ENCODE data around the gene DDN. TPM values are rescaled to one million over a fixed set of nuclear protein-coding genes. Genes with fewer than 3 reads are reported as not detected.

The DDN gene
- total and polyA plus RNA-seq, 2 donors (not counting 3 experiments of a cell fraction or from before 2014, with no cell fraction given), result 0.07 to 0.22 TPM

DNA sequence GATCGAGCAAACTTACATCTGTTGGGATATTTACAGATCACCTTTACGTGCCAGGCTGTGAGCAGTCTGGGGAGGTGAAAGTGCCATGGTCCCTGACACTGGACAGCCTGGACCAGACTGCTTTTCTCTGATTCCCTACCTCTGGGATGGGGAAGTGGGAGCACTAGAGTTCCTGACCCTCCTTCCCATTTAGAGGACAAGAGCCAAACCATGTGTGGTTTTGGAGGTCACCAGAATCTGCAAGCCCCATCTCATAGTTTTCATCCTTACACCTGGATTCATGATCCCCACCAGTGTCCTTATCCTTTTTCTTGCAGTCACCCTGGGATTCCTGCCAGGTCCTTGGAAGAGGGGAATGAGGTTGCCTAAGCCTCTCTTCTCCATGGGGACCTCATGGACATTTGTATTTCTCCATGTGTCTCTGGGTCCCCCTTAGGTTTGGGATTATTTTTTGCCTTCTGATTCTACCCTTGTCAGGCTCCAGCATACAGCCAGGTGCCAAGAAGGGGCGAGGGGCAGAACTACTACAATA lies 26.2 kb downstream of the DDN start:
- Histone ChIP-seq H3K9me1 (replicated peaks; ENCODE audit: control insufficient read depth, extremely low read depth, insufficient read depth, low read length) (no peaks in the 10 kb centered on the region), H3K36me3 (ENCODE audit: control insufficient read depth in 2 of 2, extremely low read depth in 1 of 2, insufficient read depth in 2 of 2, low read length in 2 of 2) (no peaks in the 10 kb centered on the region), H3K27ac (ENCODE audit: insufficient read depth, low read depth, low read length) (no peak overlapping the region), H2AFZ (ENCODE audit: low read depth, low read length) (no peak overlapping the region), H3K4me2 (ENCODE audit: insufficient read depth, low read length) (no peak overlapping the region), H3K9me3 (replicated peaks; ENCODE audit: control insufficient read depth, insufficient read depth, low read length) (no peaks in the 10 kb centered on the region), H3K9ac (replicated peaks; ENCODE audit: extremely low read depth, insufficient read depth, low read length) (no peak overlapping the region), H3K4me1 (ENCODE audit: control insufficient read depth, extremely low read depth, insufficient read depth, low read length) (no peaks in the 10 kb centered on the region), H3K79me2 (ENCODE audit: control insufficient read depth, insufficient read depth, low read length) (no peaks in the 10 kb centered on the region), H3K27me3 (ENCODE audit: control insufficient read depth in 2 of 2, insufficient read depth in 2 of 2, low read length in 2 of 2) (peaks cover 57% of the 10 kb centered on the region in 2 experiments), H3K4me3 (replicated peaks in 1 of 3; ENCODE audit: insufficient read depth in 1 of 3, low read depth in 1 of 3, low read length in 3 of 3) (no peak overlapping the region), H4K20me1 (replicated peaks; ENCODE audit: control insufficient read depth, extremely low read depth, insufficient read depth, low read length) (no peaks in the 10 kb centered on the region)
- POLR2A ChIA-PET, result no interaction called here
- intact Hi-C loops (cut with micrococcal nuclease), result loop anchor here (1.0 kb wide), 1 partner anchor 16 kb away; the partner anchor contains the start of gene ARF3
- BruUV-seq (replicated peaks), result no TSS peak
- CTCF ChIA-PET, result interaction anchor here (1.6 to 7.3 kb wide), 4 partner anchors 15 to 23 kb away, joined by 4 to 64 read pairs (median 14); partner anchors contain the start of gene ARF3
- DNase-seq (ENCODE audit: low read depth, low spot score) (no peak), FAIRE-seq (no peak)
- dilution Hi-C loops (cut with MboI; ENCODE audit: extremely low pct_ligation_motif_present, low sequenced_read_pairs), result no loop called here
- TF ChIP-seq, protein P1, sequence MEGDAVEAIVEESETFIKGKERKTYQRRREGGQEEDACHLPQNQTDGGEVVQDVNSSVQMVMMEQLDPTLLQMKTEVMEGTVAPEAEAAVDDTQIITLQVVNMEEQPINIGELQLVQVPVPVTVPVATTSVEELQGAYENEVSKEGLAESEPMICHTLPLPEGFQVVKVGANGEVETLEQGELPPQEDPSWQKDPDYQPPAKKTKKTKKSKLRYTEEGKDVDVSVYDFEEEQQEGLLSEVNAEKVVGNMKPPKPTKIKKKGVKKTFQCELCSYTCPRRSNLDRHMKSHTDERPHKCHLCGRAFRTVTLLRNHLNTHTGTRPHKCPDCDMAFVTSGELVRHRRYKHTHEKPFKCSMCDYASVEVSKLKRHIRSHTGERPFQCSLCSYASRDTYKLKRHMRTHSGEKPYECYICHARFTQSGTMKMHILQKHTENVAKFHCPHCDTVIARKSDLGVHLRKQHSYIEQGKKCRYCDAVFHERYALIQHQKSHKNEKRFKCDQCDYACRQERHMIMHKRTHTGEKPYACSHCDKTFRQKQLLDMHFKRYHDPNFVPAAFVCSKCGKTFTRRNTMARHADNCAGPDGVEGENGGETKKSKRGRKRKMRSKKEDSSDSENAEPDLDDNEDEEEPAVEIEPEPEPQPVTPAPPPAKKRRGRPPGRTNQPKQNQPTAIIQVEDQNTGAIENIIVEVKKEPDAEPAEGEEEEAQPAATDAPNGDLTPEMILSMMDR (IDR thresholded peaks at IDR 0.05; ENCODE audit: extremely low read depth in 1 of 2, insufficient read depth in 1 of 2, low read depth in 1 of 2, low read length in 2 of 2), result no peak
- TF ChIP-seq EZH2 (IDR thresholded peaks at IDR 0.05; ENCODE audit: borderline replicate concordance, low read depth, low read length, severe bottlenecking) (no peak), MYC (IDR thresholded peaks at IDR 0.05; ENCODE audit: low read depth, low read length) (no peak)

DNA sequence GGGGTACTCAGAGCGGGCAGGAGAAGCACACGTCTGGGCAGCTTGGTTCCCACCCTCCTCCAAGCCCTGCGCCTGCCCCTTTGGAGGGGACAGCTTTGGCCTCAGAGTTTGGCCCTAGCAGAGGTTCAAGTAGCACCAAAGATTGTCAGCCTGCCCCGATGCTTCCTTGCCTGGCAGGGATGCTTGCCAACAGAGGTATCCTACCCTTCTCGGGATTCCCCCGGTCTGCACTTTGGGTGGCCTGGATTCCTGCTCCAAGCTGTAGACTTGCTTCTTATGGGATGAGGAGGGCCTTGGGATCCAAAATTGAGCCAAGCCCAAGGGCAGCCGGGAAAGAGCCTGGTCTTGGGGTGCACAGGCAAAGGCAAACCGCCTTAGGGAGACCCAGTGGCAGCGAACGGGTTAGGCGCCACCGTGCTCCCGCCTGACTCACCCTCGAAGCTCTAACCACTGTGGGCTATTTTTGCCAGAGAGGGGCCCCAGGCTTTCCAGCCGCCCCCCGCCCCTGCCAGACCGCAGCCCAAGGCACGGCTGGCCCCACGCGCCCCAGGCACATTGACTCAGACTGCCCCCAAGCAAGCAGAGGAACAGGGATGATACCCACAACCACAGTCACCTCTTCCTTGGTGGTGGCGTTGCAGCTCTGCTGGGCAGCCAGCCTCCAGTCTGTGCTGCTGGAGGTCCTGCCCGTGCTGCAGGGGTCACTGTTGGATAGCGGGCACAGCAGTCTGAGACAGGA lies 26.8 kb downstream of the DDN start:
- TF ChIP-seq EZH2 (IDR thresholded peaks at IDR 0.05; ENCODE audit: borderline replicate concordance, low read depth, low read length, severe bottlenecking), result peak; percentile 47
- TF ChIP-seq GATA2 (IDR thresholded peaks at IDR 0.05; ENCODE audit: insufficient read depth, insufficient read length, low read depth, low read length), result no peak
- TF ChIP-seq, protein P1 (IDR thresholded peaks at IDR 0.05; ENCODE audit: extremely low read depth in 1 of 2, insufficient read depth in 1 of 2, low read depth in 1 of 2, low read length in 2 of 2), result peak in 1 of 2 donors; percentile 1
- H3K4me3 ChIP-seq (replicated peaks in 1 of 3; ENCODE audit: insufficient read depth in 1 of 3, low read depth in 1 of 3, low read length in 3 of 3), result no peak overlapping the region
- ChIA-PET CTCF (interaction anchor here (1.3 to 7.3 kb wide), 4 partner anchors 10 to 24 kb away, joined by 3 to 64 read pairs (median 6); no protein-coding TSS in a partner anchor), POLR2A (no interaction called here)
- intact Hi-C loops (cut with micrococcal nuclease), result no loop called here
- BruUV-seq (replicated peaks), result no TSS peak
- H3K27ac ChIP-seq (ENCODE audit: insufficient read depth, low read depth, low read length), result no peak overlapping the region
- H2AFZ ChIP-seq (ENCODE audit: low read depth, low read length), result no peak overlapping the region
- no peak for DNase-seq (ENCODE audit: low read depth, low spot score)
- H3K9ac ChIP-seq (replicated peaks; ENCODE audit: extremely low read depth, insufficient read depth, low read length), result no peak overlapping the region
- no peak for FAIRE-seq
- no peak overlapping the region for H3K4me2 ChIP-seq (ENCODE audit: insufficient read depth, low read length)
- H3K27me3 ChIP-seq (ENCODE audit: control insufficient read depth in 2 of 2, insufficient read depth in 2 of 2, low read length in 2 of 2), result peaks cover 54 to 55% of the 10 kb centered on the region in 2 experiments
- H3K4me1 ChIP-seq (ENCODE audit: control insufficient read depth, extremely low read depth, insufficient read depth, low read length), result no peaks in the 10 kb centered on the region
- no peaks in the 10 kb centered on the region for H3K9me1 ChIP-seq (replicated peaks; ENCODE audit: control insufficient read depth, extremely low read depth, insufficient read depth, low read length)
- no peaks in the 10 kb centered on the region for H3K79me2 ChIP-seq (ENCODE audit: control insufficient read depth, insufficient read depth, low read length)
- dilution Hi-C loops (cut with MboI; ENCODE audit: extremely low pct_ligation_motif_present, low sequenced_read_pairs), result no loop called here
- H3K9me3 ChIP-seq (replicated peaks; ENCODE audit: control insufficient read depth, insufficient read depth, low read length), result no peaks in the 10 kb centered on the region
- H3K36me3 ChIP-seq (ENCODE audit: control insufficient read depth in 2 of 2, extremely low read depth in 1 of 2, insufficient read depth in 2 of 2, low read length in 2 of 2), result no peaks in the 10 kb centered on the region
- no peaks in the 10 kb centered on the region for H4K20me1 ChIP-seq (replicated peaks; ENCODE audit: control insufficient read depth, extremely low read depth, insufficient read depth, low read length)

All from endothelial cell of umbilical vein (primary cell).